Stimulated activated naive B cell treated with anti-CD40 and anti-IgM and Interleukin-4, amounts not matched to agents 10 μg/mL and 1 μg/mL and 100 μg/mL, for 72 hours (primary cell): ENCODE results near the gene SERTAD2.
A peak's percentile ranks its signal among the peaks of the same experiment; 100 is the strongest.

Source experiments
- ATAC-seq, 2 donors: fragments of 150-1000 bp; cut with Tn5 transposase; replicated peaks; 2 replicates each; pipeline ENCODE4 v1.10.0; 2021; ENCODE audit warnings: moderate library complexity in 1 of 2
- DNase-seq: peaks from one replicate; pipeline ENCODE4 v3.0.0; 2021
- H3K27ac Mint-ChIP-seq: one replicate; pipeline ENCODE4 v1.8.0; 2022; ENCODE audit warnings: mild to moderate bottlenecking, mixed read lengths
- H3K27me3 Mint-ChIP-seq, 2 donors: one replicate each; pipeline ENCODE4 v1.8.0; 2022; ENCODE audit warnings: mixed read lengths in 2 of 2
- H3K36me3 Mint-ChIP-seq, 2 donors: one replicate each; pipeline ENCODE4 v1.8.0; 2022; ENCODE audit warnings: mixed read lengths in 2 of 2, mild to moderate bottlenecking in 1 of 2
- H3K4me1 Mint-ChIP-seq, 2 donors: one replicate each; pipeline ENCODE4 v1.8.0; 2022; ENCODE audit warnings: mixed read lengths in 2 of 2, mild to moderate bottlenecking in 1 of 2
- H3K4me3 Mint-ChIP-seq, 2 donors: one replicate each; pipeline ENCODE4 v1.8.0; 2022; ENCODE audit warnings: mild to moderate bottlenecking in 2 of 2, mixed read lengths in 2 of 2, moderate library complexity in 1 of 2
- H3K9me3 Mint-ChIP-seq, 2 donors: one replicate each; pipeline ENCODE4 v1.8.0; 2022; ENCODE audit warnings: mixed read lengths in 2 of 2, mild to moderate bottlenecking in 1 of 2

The SERTAD2 gene

DNA sequence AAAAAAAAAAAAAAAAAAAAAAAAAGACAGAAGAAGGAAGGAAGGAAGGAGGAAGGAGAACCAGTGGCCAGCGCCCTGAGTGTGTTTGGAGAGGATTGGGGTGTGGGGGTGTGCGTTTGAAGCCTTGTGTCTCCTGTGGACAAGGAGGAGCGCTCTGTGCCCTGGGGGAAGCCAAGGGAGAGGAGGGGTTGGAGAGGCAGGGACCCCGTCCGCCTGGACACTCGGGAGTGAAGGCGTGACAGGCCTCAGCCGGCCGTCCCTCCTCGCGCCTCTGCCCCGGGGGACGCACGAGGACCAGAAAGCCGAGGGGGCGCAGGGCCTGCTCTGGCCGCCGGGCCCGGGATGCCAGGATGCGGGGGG lies 44.9 kb downstream of the SERTAD2 start:
- Mint-ChIP-seq H3K27ac (peak overlapping the region; percentile 92), H3K4me3 (peak overlapping the region; percentile 83 to 92), H3K4me1 (peaks cover 36 to 44% of the 10 kb centered on the region in 2 donors), H3K36me3 (no peaks in the 10 kb centered on the region), H3K9me3 (no peaks in the 10 kb centered on the region), H3K27me3 (no peaks in the 10 kb centered on the region)
- DNase-seq (no peak), ATAC-seq (no peak)

DNA sequence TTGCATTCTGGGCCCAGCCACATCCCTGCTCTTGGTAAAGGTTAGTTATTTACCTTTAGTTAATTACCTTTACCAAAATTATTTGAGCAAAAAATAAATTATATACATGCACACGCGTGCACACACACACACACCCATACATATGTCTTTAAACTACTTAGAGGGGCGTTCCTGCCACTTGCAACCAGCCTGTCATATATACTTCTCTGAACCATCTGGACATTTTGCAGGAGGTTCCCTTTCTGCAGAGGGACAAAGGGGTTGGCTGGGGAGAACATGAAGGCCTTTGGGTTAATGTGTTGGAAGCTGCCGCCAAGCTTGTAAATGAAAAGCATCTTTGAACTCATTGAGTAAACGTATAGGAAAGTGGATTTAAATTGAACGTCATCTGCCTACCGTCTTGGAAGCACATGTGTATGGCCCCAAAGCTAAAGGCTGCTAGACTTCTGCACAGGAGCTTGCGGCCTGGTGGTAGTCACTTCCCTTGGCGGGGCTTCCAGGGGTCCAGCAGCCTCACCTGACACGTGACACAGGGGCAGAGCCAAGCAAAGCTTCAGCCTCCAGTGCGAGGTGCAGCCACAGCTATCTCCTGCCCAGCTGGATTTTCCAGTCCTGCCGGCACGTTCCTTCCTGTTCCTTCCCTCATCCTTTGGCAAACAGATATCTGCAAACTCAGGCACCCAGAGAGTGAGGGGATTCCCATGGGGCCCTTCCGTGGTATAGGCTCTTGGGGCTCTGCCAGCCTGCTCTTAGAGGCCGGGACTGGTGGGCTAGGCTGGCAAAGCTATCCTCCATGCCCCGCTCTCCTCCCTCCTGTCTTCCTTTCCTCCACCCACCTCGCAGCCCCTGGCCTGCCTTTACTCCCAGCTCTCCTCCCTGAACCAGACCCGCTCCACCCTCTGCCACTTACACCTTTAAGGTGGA lies 46.1 kb downstream of the SERTAD2 start:
- Mint-ChIP-seq H3K9me3 (no peaks in the 10 kb centered on the region), H3K4me1 (peaks cover 26 to 35% of the 10 kb centered on the region in 2 donors), H3K27me3 (no peaks in the 10 kb centered on the region), H3K27ac (peak overlapping the region; percentile 99), H3K36me3 (no peaks in the 10 kb centered on the region), H3K4me3 (peak overlapping the region; percentile 54 to 92)
- DNase-seq = no peak
- ATAC-seq = no peak

DNA sequence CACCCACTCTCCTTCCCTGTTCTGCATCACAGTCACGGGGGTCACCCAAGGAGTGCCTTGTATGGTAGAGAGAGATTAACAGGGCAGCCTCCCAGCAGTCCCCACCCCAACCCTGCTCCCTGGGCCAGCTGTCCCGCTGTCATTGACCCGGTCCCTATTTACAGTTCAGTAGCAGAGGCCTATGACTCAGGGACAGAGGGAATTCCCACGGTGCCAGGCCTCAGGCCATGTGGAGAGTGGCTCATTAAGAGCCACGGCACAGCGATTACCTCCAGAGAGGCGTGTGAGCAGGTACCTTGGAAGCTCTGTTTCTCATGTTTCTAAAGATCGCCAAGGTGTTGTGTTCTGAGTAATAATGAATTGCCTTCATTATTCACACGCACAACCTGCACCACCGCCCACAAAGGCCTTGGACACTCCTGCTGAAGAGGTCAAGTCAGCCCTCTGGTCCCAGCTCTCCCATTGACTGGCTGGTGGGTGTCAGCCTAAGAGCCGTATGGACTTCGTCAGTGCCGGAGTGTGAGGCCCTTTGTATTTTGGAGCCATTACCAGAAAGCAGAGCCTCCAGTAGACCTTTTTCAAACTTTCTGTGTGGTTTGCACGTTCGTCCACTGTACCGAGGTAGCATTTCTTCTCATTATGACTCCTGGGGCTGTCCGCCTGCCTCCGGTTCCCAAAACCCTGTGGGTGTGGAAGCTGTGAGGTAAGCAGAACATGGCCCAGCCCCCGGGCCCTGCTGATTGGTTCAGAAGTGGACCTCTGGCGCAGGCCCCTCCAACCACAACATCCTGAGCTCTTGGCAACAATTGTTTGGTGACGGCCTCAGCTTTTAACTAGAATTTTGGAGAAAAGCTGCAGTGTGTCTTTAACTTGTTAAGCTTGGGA lies 47.0 kb downstream of the SERTAD2 start:
- DNase-seq = peak; percentile 95
- no peaks in the 10 kb centered on the region for H3K27me3 Mint-ChIP-seq
- peak; percentile 88 to 91 for ATAC-seq
- H3K4me1 Mint-ChIP-seq = peaks cover 26 to 35% of the 10 kb centered on the region in 2 donors
- H3K36me3 Mint-ChIP-seq = no peaks in the 10 kb centered on the region
- H3K27ac Mint-ChIP-seq = peak overlapping the region; percentile 99
- no peaks in the 10 kb centered on the region for H3K9me3 Mint-ChIP-seq
- peak overlapping the region; percentile 58 to 72 for H3K4me3 Mint-ChIP-seq

DNA sequence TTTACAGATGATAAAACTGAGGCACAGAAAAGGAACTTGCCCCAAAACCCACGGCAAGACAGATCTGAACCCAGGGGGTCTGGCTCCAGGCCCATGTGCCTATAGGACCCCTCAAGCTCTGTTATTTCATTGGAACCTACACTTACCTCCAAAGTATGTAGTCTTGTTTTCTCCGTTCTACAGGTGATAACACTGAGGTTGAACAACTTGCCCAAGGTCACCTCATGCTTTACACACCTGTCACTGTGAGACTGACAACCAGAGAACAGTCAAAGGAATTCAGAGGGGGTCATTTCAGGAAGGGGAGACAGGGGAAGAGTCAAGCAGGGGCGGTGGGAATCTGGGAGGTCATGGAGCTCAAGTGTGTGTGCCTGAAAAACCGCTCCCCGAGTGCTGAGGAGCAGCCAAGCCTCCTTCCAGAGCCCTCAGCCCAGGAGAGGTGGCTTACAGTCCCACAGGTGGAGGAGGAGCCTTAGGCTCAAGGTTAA lies 47.7 kb downstream of the SERTAD2 start:
- Mint-ChIP-seq H3K4me3 (peak overlapping the region; percentile 58 to 72), H3K9me3 (no peaks in the 10 kb centered on the region), H3K27ac (peak overlapping the region; percentile 99), H3K27me3 (no peaks in the 10 kb centered on the region), H3K4me1 (peaks cover 26 to 35% of the 10 kb centered on the region in 2 donors), H3K36me3 (no peaks in the 10 kb centered on the region)
- no peak for DNase-seq
- ATAC-seq = no peak

DNA sequence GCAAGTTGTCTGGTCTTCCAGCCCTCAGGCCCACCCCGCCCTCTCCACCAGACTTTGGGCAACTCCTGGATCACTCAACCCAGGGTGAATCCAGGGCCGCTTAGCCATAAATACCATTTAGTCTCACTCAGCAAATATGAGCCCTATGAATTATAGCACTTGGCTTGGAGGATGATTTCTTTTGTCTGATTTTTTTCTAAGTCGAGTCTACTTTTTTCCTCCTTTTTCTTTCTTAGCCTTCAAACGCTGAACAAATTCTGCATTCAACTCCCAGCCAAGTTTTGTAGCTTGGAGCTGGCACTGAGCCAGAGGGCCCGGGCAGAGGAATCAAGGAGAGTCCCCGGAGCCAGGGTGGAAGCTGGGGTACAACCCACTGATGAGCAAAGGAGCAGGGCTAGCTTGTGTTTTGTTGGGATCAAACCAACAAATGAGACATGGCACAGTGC lies 48.7 kb downstream of the SERTAD2 start:
- no peak overlapping the region for H3K4me3 Mint-ChIP-seq
- H3K27ac Mint-ChIP-seq = no peak overlapping the region
- DNase-seq (no peak), ATAC-seq (no peak)
- no peaks in the 10 kb centered on the region for H3K9me3 Mint-ChIP-seq
- H3K27me3 Mint-ChIP-seq = no peaks in the 10 kb centered on the region
- H3K36me3 Mint-ChIP-seq = no peaks in the 10 kb centered on the region
- peaks cover 25 to 35% of the 10 kb centered on the region in 2 donors for H3K4me1 Mint-ChIP-seq

DNA sequence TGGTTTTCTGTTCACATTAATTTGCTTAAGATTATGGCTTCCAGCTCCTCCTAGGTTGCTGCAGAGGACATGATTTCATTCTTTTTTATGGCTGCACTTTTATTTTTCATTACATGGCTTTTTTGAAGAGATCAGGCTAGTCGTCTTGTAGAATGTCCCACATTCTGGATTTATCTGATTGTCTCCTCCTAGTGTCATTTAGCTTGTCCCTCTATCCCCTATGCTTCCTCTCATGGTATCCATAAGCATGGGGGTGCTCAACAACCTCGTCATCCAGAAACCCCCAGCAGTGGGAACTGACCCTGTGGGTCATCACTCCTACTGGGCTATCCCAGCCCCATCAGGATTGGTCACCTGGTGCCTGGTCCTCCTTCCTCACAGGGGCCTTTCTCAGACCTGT lies 49.6 kb downstream of the SERTAD2 start:
- H3K4me3 Mint-ChIP-seq = no peak overlapping the region
- no peak for ATAC-seq

DNA sequence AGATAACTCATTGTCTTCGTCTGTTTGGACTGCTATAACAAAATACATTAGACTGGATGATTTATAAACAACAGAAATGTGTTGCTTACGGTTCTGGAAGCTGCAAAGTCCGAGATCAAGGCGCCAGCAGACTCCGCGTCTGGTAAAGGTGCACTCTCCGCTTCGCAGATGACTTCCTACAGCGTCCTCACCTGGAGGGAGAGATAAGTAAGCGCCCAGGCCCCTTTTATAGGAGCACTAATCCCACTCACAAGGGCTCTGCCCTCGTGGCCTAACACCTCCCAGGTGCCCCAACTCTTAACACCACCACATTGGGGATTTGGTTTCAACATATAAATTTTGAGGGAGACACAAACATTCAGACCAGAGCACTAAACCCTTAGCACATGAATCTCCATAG lies 51.3 kb downstream of the SERTAD2 start:
- no peaks in the 10 kb centered on the region for H3K36me3 Mint-ChIP-seq
- no peak for ATAC-seq
- no peak overlapping the region for H3K4me3 Mint-ChIP-seq
- no peaks in the 10 kb centered on the region for H3K27me3 Mint-ChIP-seq
- no peaks in the 10 kb centered on the region for H3K9me3 Mint-ChIP-seq
- peaks cover 15% of the 10 kb centered on the region in 2 donors for H3K4me1 Mint-ChIP-seq
- no peak overlapping the region for H3K27ac Mint-ChIP-seq
- DNase-seq = no peak

More for the DNA sequence above, 49.6 kb downstream of the SERTAD2 start:
- no peaks in the 10 kb centered on the region for H3K9me3 Mint-ChIP-seq
- H3K27me3 Mint-ChIP-seq = no peaks in the 10 kb centered on the region
- DNase-seq = no peak
- no peak overlapping the region for H3K27ac Mint-ChIP-seq
- no peaks in the 10 kb centered on the region for H3K36me3 Mint-ChIP-seq
- peaks cover 25 to 30% of the 10 kb centered on the region in 2 donors for H3K4me1 Mint-ChIP-seq

DNA sequence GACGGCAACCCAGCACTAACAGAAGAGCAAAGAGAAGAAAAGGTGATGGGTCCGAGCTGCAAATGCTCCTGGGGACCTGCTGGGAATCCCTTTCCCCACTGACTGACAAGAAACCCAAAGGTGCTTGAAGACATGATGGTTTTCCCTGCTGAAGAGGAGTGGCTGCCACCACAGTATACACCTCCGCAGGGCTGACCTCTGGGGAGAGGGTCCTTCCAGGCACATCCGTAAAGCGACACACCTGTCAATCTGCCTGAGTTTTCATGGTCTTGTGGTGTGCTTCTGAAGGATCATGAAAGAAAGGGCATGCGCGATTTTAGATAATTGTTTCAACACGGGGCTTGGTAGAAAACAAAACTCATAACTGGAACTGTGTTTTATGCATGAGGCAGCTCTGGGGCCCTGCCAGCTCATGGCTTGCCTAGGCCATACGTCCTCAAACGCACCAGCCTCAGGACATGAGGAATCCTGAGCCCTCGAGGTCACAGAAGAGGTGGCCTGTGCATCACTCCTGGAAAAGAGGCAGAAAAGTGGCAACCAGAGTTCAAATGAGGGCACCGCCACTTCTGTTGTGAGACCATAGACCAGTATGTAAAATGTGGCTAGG lies 51.8 kb downstream of the SERTAD2 start:
- no peak for DNase-seq
- Mint-ChIP-seq H3K9me3 (no peaks in the 10 kb centered on the region), H3K4me3 (no peak overlapping the region), H3K27me3 (no peaks in the 10 kb centered on the region), H3K4me1 (peaks cover 11 to 14% of the 10 kb centered on the region in 2 donors), H3K36me3 (no peaks in the 10 kb centered on the region), H3K27ac (no peak overlapping the region)
- ATAC-seq = no peak

DNA sequence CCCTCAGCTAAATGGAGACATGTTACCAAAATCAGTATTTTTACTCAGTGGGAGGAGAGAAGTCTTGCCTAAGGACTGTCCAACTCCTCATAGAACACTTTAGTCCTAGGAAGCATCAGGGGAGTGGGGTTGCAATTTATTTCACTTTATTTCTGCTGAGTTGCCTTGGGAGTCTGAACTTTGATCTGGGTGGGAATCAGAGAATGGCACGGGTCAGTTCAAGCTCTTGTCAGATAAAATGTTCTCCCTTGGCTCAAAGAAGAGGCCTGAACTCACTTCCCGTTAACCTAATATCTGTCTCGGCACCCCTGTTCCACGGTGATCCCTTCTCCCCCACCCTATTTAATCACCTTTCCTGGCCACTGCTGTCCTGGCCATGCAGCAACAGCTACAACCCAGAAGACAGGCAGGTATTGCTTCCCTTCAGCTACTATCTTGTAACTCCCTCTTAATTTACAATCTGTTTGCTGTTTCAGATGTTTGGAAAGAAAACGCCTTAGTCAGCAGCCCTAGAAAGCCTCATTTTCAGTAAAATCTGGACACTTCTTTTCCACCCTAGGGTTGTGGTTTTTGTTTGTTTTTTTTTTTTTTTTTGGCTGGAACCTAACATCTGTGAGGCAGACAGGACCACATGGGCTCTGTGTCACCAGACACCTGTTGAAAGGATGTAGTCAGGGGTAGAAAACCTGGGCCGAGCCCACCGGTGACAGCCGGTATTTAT lies 52.5 kb downstream of the SERTAD2 start:
- no peak for ATAC-seq
- no peaks in the 10 kb centered on the region for H3K9me3 Mint-ChIP-seq
- no peak overlapping the region for H3K27ac Mint-ChIP-seq

DNA sequence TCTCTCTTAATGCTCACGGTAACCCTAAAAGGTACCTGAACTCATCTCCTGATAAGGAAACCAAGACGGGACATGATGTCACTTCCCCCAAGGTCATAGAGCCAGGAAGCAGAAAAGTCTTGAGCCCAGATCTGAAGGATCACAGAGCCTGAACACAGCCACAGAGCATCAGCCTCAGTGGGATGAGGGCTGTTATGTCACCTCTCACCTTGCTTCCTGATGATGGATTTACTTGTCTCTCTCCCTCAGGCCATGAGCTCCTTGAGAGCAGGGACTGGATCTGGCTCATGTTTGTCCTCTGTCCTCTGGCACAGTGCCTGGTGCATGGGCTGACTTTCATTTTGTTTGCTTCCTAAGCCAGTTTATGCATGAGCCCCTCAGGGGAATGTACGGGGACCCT lies 54.2 kb downstream of the SERTAD2 start:
- H3K27ac Mint-ChIP-seq = no peak overlapping the region

More for the DNA sequence above, 52.5 kb downstream of the SERTAD2 start:
- no peak for DNase-seq
- Mint-ChIP-seq H3K4me3 (no peak overlapping the region), H3K36me3 (no peaks in the 10 kb centered on the region), H3K27me3 (no peaks in the 10 kb centered on the region), H3K4me1 (peaks cover 4 to 7% of the 10 kb centered on the region in 2 donors)

DNA sequence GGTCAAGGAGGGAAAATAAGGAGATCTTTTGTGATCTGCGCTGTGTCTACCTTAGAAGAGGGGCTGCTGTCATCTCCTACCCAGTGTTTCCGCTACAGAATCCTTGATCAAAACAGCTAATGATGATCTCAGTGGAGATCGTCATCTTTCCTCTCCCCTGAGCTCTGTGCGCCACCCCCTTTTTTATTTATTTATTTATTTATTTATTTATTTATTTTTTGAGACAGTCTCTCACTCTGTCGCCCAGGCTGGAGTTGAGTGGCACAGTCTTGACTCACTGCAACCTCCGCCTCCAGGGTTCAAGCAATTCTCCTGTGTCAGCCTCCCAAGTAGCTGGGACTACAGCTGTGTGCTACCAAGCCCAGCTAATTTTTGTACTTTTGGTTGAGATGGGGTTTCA lies 55.5 kb downstream of the SERTAD2 start:
- H3K9me3 Mint-ChIP-seq = no peaks in the 10 kb centered on the region
- H3K27me3 Mint-ChIP-seq = no peaks in the 10 kb centered on the region
- no peak for DNase-seq
- no peak for ATAC-seq
- no peak overlapping the region for H3K4me3 Mint-ChIP-seq
- peaks cover 5 to 8% of the 10 kb centered on the region in 2 donors for H3K4me1 Mint-ChIP-seq
- peaks cover 0 to 9% of the 10 kb centered on the region in 2 donors for H3K36me3 Mint-ChIP-seq
- H3K27ac Mint-ChIP-seq = no peak overlapping the region

More for the DNA sequence above, 54.2 kb downstream of the SERTAD2 start:
- ATAC-seq (no peak), DNase-seq (no peak)
- H3K27me3 Mint-ChIP-seq = no peaks in the 10 kb centered on the region
- no peaks in the 10 kb centered on the region for H3K9me3 Mint-ChIP-seq
- H3K36me3 Mint-ChIP-seq = peaks cover 0 to 3% of the 10 kb centered on the region in 2 donors
- H3K4me3 Mint-ChIP-seq = no peak overlapping the region
- peaks cover 3% of the 10 kb centered on the region in 2 donors for H3K4me1 Mint-ChIP-seq

DNA sequence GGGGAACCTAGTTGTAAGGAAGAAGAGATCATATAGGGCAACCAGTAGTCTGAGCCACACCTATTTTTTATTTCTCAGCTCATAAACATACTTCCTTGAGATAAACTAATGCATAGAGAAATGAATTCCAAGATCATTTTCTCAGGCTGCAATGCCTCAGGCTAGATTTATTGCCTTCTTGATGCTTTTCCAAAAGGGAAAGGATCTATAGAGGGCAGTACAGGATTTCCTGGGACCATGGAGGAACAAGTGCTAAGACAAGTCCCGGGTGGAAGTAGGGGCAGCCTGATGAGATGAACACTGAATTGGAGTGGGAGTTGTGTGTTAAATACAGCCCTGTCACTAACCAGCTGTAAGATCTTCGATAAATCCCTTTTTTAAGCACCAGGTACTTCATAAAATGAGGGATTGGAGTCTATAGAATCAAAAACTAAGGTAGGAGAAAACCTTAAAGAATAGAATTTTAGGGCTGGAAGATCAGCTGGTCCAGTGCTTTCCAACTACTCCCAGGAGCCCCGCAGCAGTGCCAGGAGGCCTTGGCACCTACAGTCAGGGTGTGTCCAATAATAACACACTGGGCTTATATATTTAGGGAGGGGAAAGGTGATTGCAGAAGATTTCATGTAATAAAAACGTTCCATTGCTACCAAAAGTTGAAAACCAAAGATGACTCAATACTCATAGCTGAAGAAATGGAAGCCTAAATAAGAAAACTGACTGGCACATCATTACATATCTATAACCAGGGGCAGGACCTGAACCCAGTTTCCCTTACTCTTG lies 58.1 kb downstream of the SERTAD2 start:
- Mint-ChIP-seq H3K27me3 (no peaks in the 10 kb centered on the region), H3K4me3 (no peak overlapping the region), H3K9me3 (no peaks in the 10 kb centered on the region), H3K36me3 (peaks cover 11 to 26% of the 10 kb centered on the region in 2 donors), H3K4me1 (peaks cover 15 to 20% of the 10 kb centered on the region in 2 donors), H3K27ac (peak overlapping the region; percentile 14)
- ATAC-seq (no peak), DNase-seq (no peak)
